H1 (cell line): ENCODE results near the gene DAZAP1. TPM values are rescaled to one million over a fixed set of nuclear protein-coding genes. Genes with fewer than 3 reads are reported as not detected.

ENCODE experiments used
- BACH1 ChIP-seq: IDR thresholded peaks from 2 replicates; pipeline ENCODE4 v1.6.1; 2012; ENCODE audit warnings: low read length, improper control_type of control experiment
- CBX8 ChIP-seq: fragments of 300-800, 300-1000 bp; sonication (generic); IDR thresholded peaks from 2 replicates; pipeline ENCODE4 v1.7.1; 2016; ENCODE audit warnings: low read depth, low read length, borderline replicate concordance
- CREB1 ChIP-seq: IDR thresholded peaks from 2 replicates; pipeline ENCODE4 v1.6.1; 2012; ENCODE audit warnings: inconsistent platforms
- CTBP2 ChIP-seq: IDR thresholded peaks from 2 replicates; pipeline ENCODE4 v1.7.0; 2011; ENCODE audit warnings: borderline replicate concordance, mild to moderate bottlenecking, moderate library complexity, mixed read lengths, low read length; ENCODE audit not compliant: insufficient read depth, insufficient read length
- GTF2F1 ChIP-seq: IDR thresholded peaks from 2 replicates; pipeline ENCODE4 v1.6.1; 2012; ENCODE audit warnings: low read depth, low read length, improper control_type of control experiment, borderline replicate concordance
- HDAC6 ChIP-seq: IDR thresholded peaks from one replicate; pipeline ENCODE4 v1.7.1; 2012; ENCODE audit warnings: low read depth, mild to moderate bottlenecking, inconsistent platforms, low read length, moderate library complexity
- JUND ChIP-seq: IDR thresholded peaks from 2 replicates; pipeline ENCODE4 v1.6.1; 2011; ENCODE audit warnings: mild to moderate bottlenecking, improper control_type of control experiment, low read length
- KDM5A ChIP-seq: fragments of 200-600 bp; IDR thresholded peaks from 2 replicates; pipeline ENCODE4 v1.7.1; 2012; ENCODE audit warnings: mild to moderate bottlenecking, low read length, inconsistent platforms, mixed read lengths
- RAD21 ChIP-seq, 2 experiments: IDR thresholded peaks in 1 of 2; conservative IDR thresholded peaks in 1 of 2; 2 replicates each; pipeline ENCODE4 v1.6.1; 2011; ENCODE audit warnings: low read depth in 2 of 2, low read length in 2 of 2, improper control_type of control experiment in 1 of 2, inconsistent platforms in 1 of 2, mild to moderate bottlenecking in 1 of 2, moderate library complexity in 1 of 2
- SAP30 ChIP-seq: fragments of 300-600 bp; sonication (generic); IDR thresholded peaks from 2 replicates; pipeline ENCODE4 v1.7.1; 2012; ENCODE audit warnings: low read length, moderate library complexity, mild to moderate bottlenecking, inconsistent platforms; ENCODE audit not compliant: insufficient read depth, insufficient replicate concordance
- SIRT6 ChIP-seq: IDR thresholded peaks from one replicate; pipeline ENCODE4 v1.7.1; 2012; ENCODE audit warnings: low read length, inconsistent platforms
- SP4 ChIP-seq: IDR thresholded peaks from 2 replicates; pipeline ENCODE4 v1.6.1; 2012; ENCODE audit warnings: low read length, inconsistent platforms
- SRF ChIP-seq: IDR thresholded peaks from 2 replicates; pipeline ENCODE4 v1.6.1; 2011; ENCODE audit warnings: mild to moderate bottlenecking, low read depth, low read length, moderate library complexity
- SUZ12 ChIP-seq: fragments of 200-600 bp; sonication (generic); IDR thresholded peaks from 2 replicates; pipeline ENCODE4 v1.6.1; 2012; ENCODE audit warnings: mild to moderate bottlenecking, inconsistent platforms, low read length, moderate library complexity, mixed read lengths
- TAF7 ChIP-seq: optimal IDR thresholded peaks from 2 replicates; pipeline ENCODE3; 2011; ENCODE audit warnings: low read depth, mild to moderate bottlenecking, inconsistent platforms, low read length, moderate library complexity, borderline replicate concordance
- TCF12 ChIP-seq: IDR thresholded peaks from 2 replicates; pipeline ENCODE4 v1.6.1; 2011; ENCODE audit warnings: low read depth, mild to moderate bottlenecking, low read length
- TEAD4 ChIP-seq: IDR thresholded peaks from 2 replicates; pipeline ENCODE4 v1.6.1; 2012; ENCODE audit warnings: low read depth, low read length, inconsistent platforms, mixed read lengths
- ZNF274 ChIP-seq: IDR thresholded peaks from 2 replicates; pipeline ENCODE4 v1.7.0; 2012; ENCODE audit warnings: low read length, borderline replicate concordance; ENCODE audit errors: extremely low read depth
- polyA plus RNA-seq, 7 experiments: library from polyadenylated mRNA; depleted of rRNA in 3 of 7; stranded (reverse) in 5 of 7; unstranded in 2 of 7; fragments of >200 nt in 5 of 7; fragments of 200-250 nt in 2 of 7; gene quantifications; 1 replicate in 5 of 7; 2 replicates in 1 of 7; 4 replicates in 1 of 7; pipeline versions ENCODE4 v1.2.1 to v1.2.3, GENCODE V29; 2011 to 2013; ENCODE audit warnings: missing spikeins in 2 of 7, mixed read lengths in 2 of 7
- total RNA-seq: library from RNA; stranded (reverse); fragmentation: NEBNext Ultra II Directional; extraction: Animal tissue kit (Norgen Biotek cat#: 25700); gene quantifications from 2 replicates; pipeline ENCODE4 v1.2.1, GENCODE V29; 2021
- TF ChIP-seq, protein P1 (sequence below), 3 experiments: IDR thresholded peaks; 1 replicate in 2 of 3; 2 replicates in 1 of 3; pipeline versions ENCODE4 v1.5.1 to v1.6.1; 2011; ENCODE audit warnings: low read length in 3 of 3, mild to moderate bottlenecking in 3 of 3, inconsistent platforms in 2 of 3, low read depth in 1 of 3, moderate library complexity in 1 of 3; ENCODE audit not compliant: insufficient read depth in 1 of 3; ENCODE audit errors: control extremely low read depth in 1 of 3

Gene DAZAP1
- total and polyA plus RNA-seq, 2 of the 8 experiments (the other 6 are each of a cell fraction or from before 2014, with no cell fraction given), result 79.6 to 341 TPM

DNA sequence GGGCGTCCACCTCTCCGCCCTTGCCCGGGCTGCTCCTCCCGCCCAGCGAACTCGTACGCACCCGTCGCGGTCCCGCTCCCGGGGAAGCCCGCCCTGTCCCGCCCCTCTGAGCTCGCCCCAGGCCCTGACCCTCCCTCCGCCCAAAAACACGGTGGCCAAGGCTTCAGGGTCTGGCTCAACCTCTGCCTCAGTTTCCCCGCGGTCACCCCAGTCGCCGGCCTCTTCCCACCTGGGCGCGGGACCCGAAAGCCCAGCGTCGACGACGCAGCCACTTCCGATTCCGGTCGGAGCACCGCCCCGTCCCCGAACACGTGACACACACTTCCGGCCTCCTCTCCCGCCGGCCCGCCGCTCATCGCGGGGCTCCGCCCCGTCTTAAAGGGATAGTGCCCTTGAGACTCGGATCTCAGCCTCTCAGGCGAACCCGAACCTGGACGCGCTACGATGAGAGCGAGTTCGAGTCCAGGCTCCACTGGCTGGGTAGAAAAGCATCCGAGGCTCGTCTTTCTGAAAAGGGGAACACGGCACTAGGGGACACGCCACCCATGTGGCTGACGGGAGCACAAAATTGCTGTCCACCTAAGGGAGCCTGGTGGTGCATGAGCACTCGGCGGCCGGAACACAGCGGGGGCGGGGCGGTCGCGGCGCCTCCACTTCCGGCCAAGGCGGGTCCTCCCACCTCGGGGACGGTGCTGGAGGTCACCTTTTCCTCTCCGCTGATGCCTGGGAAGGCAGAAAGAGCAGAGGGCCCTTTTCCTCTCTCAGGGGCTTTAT is 71.7 kb downstream of the DAZAP1 start, which contains the start of gene C19orf25 (continued):
- TF ChIP-seq CBX8 (no peak), SRF (no peak), ZNF274 (no peak), BACH1 (no peak), SP4 (peak; percentile 93), TEAD4 (no peak), CREB1 (peak; percentile 61; the same call in 1 of the 2 replicates), RAD21 (IDR thresholded peaks at IDR 0.05 in 1 of 2, conservative IDR thresholded peaks at IDR 0.05 in 1 of 2; ENCODE audit: low read depth in 2 of 2, low read length in 2 of 2) (no peak), CTBP2 (no peak), KDM5A (no peak), SIRT6 (no peak), TAF7 (peak; percentile 40), TCF12 (no peak), SUZ12 (no peak), GTF2F1 (no peak), SAP30 (no peak), HDAC6 (no peak), JUND (no peak)
- TF ChIP-seq, protein P1, sequence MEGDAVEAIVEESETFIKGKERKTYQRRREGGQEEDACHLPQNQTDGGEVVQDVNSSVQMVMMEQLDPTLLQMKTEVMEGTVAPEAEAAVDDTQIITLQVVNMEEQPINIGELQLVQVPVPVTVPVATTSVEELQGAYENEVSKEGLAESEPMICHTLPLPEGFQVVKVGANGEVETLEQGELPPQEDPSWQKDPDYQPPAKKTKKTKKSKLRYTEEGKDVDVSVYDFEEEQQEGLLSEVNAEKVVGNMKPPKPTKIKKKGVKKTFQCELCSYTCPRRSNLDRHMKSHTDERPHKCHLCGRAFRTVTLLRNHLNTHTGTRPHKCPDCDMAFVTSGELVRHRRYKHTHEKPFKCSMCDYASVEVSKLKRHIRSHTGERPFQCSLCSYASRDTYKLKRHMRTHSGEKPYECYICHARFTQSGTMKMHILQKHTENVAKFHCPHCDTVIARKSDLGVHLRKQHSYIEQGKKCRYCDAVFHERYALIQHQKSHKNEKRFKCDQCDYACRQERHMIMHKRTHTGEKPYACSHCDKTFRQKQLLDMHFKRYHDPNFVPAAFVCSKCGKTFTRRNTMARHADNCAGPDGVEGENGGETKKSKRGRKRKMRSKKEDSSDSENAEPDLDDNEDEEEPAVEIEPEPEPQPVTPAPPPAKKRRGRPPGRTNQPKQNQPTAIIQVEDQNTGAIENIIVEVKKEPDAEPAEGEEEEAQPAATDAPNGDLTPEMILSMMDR (IDR thresholded peaks at IDR 0.05; ENCODE audit: control extremely low read depth in 1 of 3, insufficient read depth in 1 of 3, low read depth in 1 of 3, low read length in 3 of 3), result no peak
